NT2/D1 (cell line): ENCODE data around the gene ABCF2.

Source experiments
- DNase-seq: peaks from one replicate; pipeline ENCODE4 v3.0.0-alpha.2; 2011; ENCODE audit warnings: low read depth, low spot score
- H3K27me3 ChIP-seq: 2 replicates; pipeline ENCODE4 v1.6.0; 2011; ENCODE audit warnings: mild to moderate bottlenecking; ENCODE audit not compliant: insufficient read length, insufficient read depth
- H3K36me3 ChIP-seq: 2 replicates; pipeline ENCODE4 v1.6.1; 2011; ENCODE audit warnings: mild to moderate bottlenecking, low read length, mixed read lengths; ENCODE audit not compliant: insufficient read depth, insufficient read length
- H3K4me1 ChIP-seq: 2 replicates; pipeline ENCODE4 v1.5.1; 2011; ENCODE audit not compliant: insufficient read depth, insufficient read length
- H3K4me3 ChIP-seq: 2 replicates; pipeline ENCODE4 v1.5.1; 2011; ENCODE audit warnings: low read depth; ENCODE audit not compliant: insufficient read length
- H3K9ac ChIP-seq: 2 replicates; pipeline ENCODE4 v1.6.0; 2011; ENCODE audit warnings: low read depth; ENCODE audit not compliant: insufficient read length
- H3K9me3 ChIP-seq: 2 replicates; pipeline ENCODE4 v1.5.1; 2011; ENCODE audit warnings: mild to moderate bottlenecking, low read length; ENCODE audit not compliant: insufficient read depth
- SUZ12 ChIP-seq: IDR thresholded peaks from 2 replicates; pipeline ENCODE4 v1.6.1; 2011; ENCODE audit not compliant: insufficient read length, insufficient read depth; ENCODE audit errors: extremely low read depth
- YY1 ChIP-seq: IDR thresholded peaks from 2 replicates; pipeline ENCODE4 v1.6.1; 2011; ENCODE audit not compliant: insufficient read length, insufficient read depth
- ZNF274 ChIP-seq: IDR thresholded peaks from 2 replicates; pipeline ENCODE4 v1.6.1; 2011; ENCODE audit warnings: mild to moderate bottlenecking, low read depth, low read length

ABCF2 gene

GRCh38 chr7:151272405-151272804, 45.4 kb upstream of the ABCF2 start:
- H3K4me3 ChIP-seq = no peak overlapping the region
- DNase-seq = no peak
- no peaks in the 10 kb centered on the region for H3K9me3 ChIP-seq
- H3K4me1 ChIP-seq = peaks cover 9% of the 10 kb centered on the region
- no peaks in the 10 kb centered on the region for H3K36me3 ChIP-seq
- no peak overlapping the region for H3K9ac ChIP-seq
- H3K27me3 ChIP-seq = peaks cover 13% of the 10 kb centered on the region
- TF ChIP-seq YY1 (no peak), ZNF274 (no peak), SUZ12 (no peak)

DNA sequence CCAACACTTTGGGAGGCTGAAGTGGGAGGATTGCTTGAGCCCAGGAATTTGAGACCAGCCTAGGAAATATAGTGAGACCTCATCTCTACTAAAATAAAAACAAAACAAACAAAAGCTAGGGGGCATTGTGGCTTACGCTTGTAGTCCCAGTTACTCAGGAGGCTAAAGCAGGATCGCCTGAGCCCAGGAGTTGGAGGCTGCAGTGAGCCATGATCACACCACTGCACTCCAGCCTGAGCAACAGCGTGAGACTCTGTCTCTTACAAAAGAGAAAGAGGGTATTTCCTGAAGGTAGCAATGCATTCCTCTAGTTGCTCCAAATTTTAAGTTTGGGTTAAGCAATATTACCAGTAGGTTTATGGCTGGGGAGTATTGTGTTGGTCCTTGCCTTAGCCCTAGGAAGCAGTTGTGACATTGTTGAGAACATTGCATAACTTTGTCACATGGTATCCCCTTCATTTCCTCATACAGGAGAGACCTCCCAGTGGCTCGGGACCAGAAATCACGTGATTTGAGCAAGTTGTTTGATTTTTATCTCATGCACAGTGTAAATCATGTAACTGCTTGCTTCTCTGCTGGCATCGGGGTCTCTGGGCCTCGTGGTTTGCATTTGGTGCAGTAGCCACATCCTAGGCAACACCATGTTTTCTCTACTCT, 44.8 kb upstream of the ABCF2 start:
- Histone ChIP-seq H3K9me3 (no peaks in the 10 kb centered on the region), H3K9ac (no peak overlapping the region), H3K36me3 (no peaks in the 10 kb centered on the region), H3K4me3 (no peak overlapping the region), H3K27me3 (peaks cover 9% of the 10 kb centered on the region), H3K4me1 (peaks cover 9% of the 10 kb centered on the region)
- DNase-seq = no peak
- TF ChIP-seq YY1 = no peak
- no peak for TF ChIP-seq SUZ12
- TF ChIP-seq ZNF274 = no peak

DNA sequence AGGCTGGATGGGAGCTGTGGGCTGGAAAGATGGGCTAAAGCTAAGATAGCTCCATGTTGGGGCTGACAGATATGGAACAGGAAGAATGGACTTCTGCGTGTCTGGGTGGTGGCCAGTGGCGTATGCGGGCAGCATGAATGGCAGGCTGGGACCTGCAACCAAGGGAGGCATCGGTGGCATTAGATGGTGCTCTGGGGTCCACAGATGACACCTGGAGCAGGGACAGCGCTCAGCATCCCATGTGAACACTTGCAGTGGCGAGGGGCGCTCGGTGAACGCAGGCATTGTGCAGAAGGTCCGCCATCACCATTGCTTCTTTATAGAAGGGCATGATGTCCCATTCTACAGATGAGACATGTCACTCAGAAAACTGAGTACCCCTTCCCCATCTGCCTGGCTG, 42.5 kb upstream of the ABCF2 start:
- Histone ChIP-seq H3K27me3 (no peaks in the 10 kb centered on the region), H3K36me3 (no peaks in the 10 kb centered on the region), H3K4me3 (no peak overlapping the region), H3K9me3 (no peaks in the 10 kb centered on the region), H3K4me1 (peaks cover 6% of the 10 kb centered on the region), H3K9ac (no peak overlapping the region)
- TF ChIP-seq ZNF274 (no peak), YY1 (no peak), SUZ12 (no peak)
- DNase-seq = no peak

- H3K9ac ChIP-seq = no peak overlapping the region
- no peaks in the 10 kb centered on the region for H3K9me3 ChIP-seq
- no peak for DNase-seq
- no peaks in the 10 kb centered on the region for H3K36me3 ChIP-seq
- H3K27me3 ChIP-seq = peaks cover 5% of the 10 kb centered on the region
- no peak for TF ChIP-seq SUZ12
- no peak for TF ChIP-seq YY1
- no peak for TF ChIP-seq ZNF274
- H3K4me3 ChIP-seq = no peak overlapping the region
- H3K4me1 ChIP-seq = no peaks in the 10 kb centered on the region
These were observed 38.4 kb upstream of the ABCF2 start for GRCh38 chr7:151265351-151265931.

- H3K27me3 ChIP-seq = peaks cover 5% of the 10 kb centered on the region
- no peak overlapping the region for H3K9ac ChIP-seq
- H3K36me3 ChIP-seq = no peaks in the 10 kb centered on the region
- no peaks in the 10 kb centered on the region for H3K4me1 ChIP-seq
- TF ChIP-seq YY1 (no peak), SUZ12 (no peak), ZNF274 (no peak)
- no peaks in the 10 kb centered on the region for H3K9me3 ChIP-seq
- no peak for DNase-seq
- no peak overlapping the region for H3K4me3 ChIP-seq
These were observed 37.6 kb upstream of the ABCF2 start for GRCh38 chr7:151264615-151265014.

- no peak overlapping the region for H3K9ac ChIP-seq
- DNase-seq = no peak
- no peak for TF ChIP-seq SUZ12
- TF ChIP-seq ZNF274 = no peak
- no peak for TF ChIP-seq YY1
- H3K4me3 ChIP-seq = no peak overlapping the region
- peaks cover 11% of the 10 kb centered on the region for H3K27me3 ChIP-seq
- H3K9me3 ChIP-seq = no peaks in the 10 kb centered on the region
- H3K4me1 ChIP-seq = no peaks in the 10 kb centered on the region
- no peaks in the 10 kb centered on the region for H3K36me3 ChIP-seq
These were observed 34.5 kb upstream of the ABCF2 start for GRCh38 chr7:151261529-151261928.

DNA sequence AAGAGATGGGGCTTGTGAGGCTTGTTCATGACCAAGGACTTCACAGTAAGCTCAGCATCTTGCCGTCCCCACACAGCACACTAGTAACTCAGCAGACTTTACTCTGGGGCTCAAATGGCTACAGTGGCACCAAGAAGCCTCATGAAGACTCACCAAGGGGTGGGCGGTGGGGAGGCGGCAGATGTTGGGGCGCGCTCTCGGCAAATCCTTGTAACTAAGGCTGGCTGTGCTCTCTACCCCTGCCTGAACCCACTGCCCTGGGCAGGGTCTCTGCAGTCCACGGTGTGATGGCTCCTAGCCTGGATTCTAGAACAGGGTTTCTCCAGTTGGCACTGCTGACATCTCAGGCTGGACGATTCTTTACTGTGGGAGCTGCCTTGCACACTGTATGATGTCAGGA, 33.9 kb upstream of the ABCF2 start:
- no peak for DNase-seq
- no peaks in the 10 kb centered on the region for H3K36me3 ChIP-seq
- H3K4me1 ChIP-seq = no peaks in the 10 kb centered on the region
- TF ChIP-seq ZNF274 (no peak), SUZ12 (no peak), YY1 (no peak)
- no peaks in the 10 kb centered on the region for H3K9me3 ChIP-seq
- H3K4me3 ChIP-seq = no peak overlapping the region
- H3K27me3 ChIP-seq = peaks cover 13% of the 10 kb centered on the region
- H3K9ac ChIP-seq = no peak overlapping the region
